ENCODE results near the gene GDI1.

GRCh38 chrX:154403192-154403591 is 33.8 kb upstream of the GDI1 start:
- TF ChIP-seq ZNF274 (IDR thresholded peaks at IDR 0.05; ENCODE audit: low read depth, low read length) (no peak), YY1 (IDR thresholded peaks at IDR 0.05; ENCODE audit: insufficient read depth, insufficient read length) (no peak)
